ENCODE measurements around the gene KRTAP5-3. TPM values are rescaled to one million over a fixed set of nuclear protein-coding genes. Genes with fewer than 3 reads are reported as not detected.

Gene KRTAP5-3
- total RNA-seq, 1 experiment from 2014 or later, result not detected

GRCh38 chr11:1570896-1571759 lies 37.1 kb downstream of the KRTAP5-3 start:
- H3K36me3 ChIP-seq, result no peaks in the 10 kb centered on the region
- H3K9me3 ChIP-seq (replicated peaks), result no peaks in the 10 kb centered on the region
- no peak overlapping the region for H3K27ac ChIP-seq
- H3K27me3 ChIP-seq, result peaks cover 17% of the 10 kb centered on the region
- H3K4me3 ChIP-seq, result peak overlapping the region; percentile 60
- no peak for DNase-seq
- H3K4me1 ChIP-seq, result no peaks in the 10 kb centered on the region; the same call in 1 of the 2 replicates

DNA sequence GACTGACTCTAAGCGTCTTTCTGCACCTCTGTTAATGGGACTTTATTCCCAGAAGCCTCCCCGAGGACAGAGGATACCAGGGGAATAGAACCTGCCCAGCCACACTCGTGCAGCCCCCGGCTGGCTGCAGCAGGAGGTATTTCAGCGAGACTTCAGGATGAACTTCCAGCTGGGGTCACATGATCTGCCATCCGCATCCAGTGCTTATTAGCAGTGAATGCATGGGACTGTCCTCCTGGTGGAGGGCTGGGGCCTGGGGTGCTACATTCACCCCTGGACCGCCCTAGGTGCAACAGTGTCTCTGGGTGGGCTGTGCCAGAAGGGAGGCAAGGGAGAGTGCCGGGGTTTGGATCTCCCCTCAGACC lies 37.8 kb downstream of the KRTAP5-3 start:
- Histone ChIP-seq H3K4me3 (no peak overlapping the region), H3K4me1 (no peaks in the 10 kb centered on the region; the same call in 1 of the 2 replicates), H3K27me3 (peaks cover 17% of the 10 kb centered on the region)

DNA sequence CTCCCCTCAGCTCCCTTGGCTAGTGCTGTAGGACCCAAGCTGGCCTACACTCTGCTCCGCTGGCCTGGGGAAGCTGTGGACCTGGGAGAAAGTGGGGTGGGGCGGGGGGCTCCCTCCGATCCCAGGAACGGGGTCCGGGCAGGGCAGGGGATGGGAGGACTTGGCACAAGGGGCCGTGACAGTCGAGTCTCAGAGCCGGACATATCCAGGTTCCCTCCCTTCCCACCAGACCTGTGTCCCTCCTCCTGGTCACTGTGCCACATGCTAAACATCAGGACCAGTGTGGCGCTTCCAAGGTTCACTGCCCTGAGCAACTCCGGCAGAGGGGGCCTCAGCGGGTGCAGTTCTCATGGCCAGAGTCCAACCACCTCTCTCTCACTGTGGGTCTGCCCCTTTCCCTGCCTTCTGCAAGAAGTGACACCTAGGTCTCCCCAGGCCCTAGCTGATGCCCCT lies 38.2 kb downstream of the KRTAP5-3 start:
- Histone ChIP-seq H3K36me3 (no peaks in the 10 kb centered on the region), H3K27ac (no peak overlapping the region), H3K4me3 (no peak overlapping the region), H3K27me3 (peaks cover 17% of the 10 kb centered on the region), H3K9me3 (replicated peaks) (no peaks in the 10 kb centered on the region), H3K4me1 (peaks cover 3% of the 10 kb centered on the region; the same call in 1 of the 2 replicates)
- DNase-seq, result no peak

More for the DNA sequence above, 37.8 kb downstream of the KRTAP5-3 start:
- Histone ChIP-seq H3K27ac (no peak overlapping the region), H3K9me3 (replicated peaks) (no peaks in the 10 kb centered on the region), H3K36me3 (no peaks in the 10 kb centered on the region)
- no peak for DNase-seq

DNA sequence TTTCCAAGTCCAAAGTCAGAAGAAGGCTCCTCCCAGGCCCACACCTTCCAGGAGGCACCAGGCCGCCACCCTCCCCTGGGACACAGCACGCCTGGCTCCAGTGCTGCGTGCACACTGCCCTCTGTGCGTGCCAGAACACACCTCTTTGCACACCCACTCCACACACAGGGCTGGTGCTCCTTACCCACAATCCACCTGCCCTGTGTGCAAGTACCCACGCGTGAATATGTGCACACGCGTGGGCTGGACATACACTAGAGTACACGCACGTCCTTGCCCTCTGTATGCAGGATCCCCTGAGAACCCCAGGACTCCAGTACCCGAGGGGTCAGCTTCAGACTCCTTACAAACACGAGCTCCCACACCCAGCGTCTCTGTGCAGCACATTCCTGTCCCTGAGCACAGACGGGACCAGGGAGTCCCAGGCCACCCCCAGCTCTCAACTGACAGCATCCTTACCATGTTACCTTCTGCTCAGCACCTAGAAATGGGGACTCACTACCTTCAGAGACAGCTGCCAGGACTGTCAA lies 38.9 kb downstream of the KRTAP5-3 start:
- H3K4me3 ChIP-seq, result no peak overlapping the region
- H3K36me3 ChIP-seq, result no peaks in the 10 kb centered on the region
- peaks cover 10% of the 10 kb centered on the region for H3K4me1 ChIP-seq
- no peak for DNase-seq
- no peak overlapping the region for H3K27ac ChIP-seq
- peaks cover 13% of the 10 kb centered on the region; the same call in 1 of the 2 replicates for H3K27me3 ChIP-seq
- no peaks in the 10 kb centered on the region for H3K9me3 ChIP-seq (replicated peaks)

DNA sequence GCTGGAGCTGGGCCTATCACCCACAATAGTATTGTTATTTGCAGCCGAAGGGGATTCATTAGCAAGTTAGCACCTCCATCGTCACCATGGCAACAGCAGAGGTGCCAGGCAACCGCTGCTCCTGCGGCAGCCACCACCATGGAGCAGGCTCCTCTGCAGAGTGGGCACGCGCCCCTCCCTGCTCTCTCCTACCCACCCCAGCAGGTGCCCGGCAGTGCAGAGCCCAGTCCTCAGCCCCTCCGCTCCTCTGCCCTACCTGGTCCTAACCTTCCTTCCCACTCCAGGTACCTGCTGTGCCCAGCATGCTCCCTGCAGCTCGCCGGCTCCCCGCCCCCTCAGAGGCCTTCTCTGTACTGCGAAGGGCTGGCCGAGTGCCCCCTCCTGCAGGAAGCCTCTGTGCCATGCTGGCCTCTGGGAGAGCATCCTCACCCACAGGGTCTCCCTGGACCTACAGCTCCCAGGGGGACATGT lies 39.8 kb downstream of the KRTAP5-3 start:
- no peak overlapping the region for H3K4me3 ChIP-seq
- peaks cover 5% of the 10 kb centered on the region; the same call in 1 of the 2 replicates for H3K27me3 ChIP-seq
- H3K4me1 ChIP-seq, result peaks cover 15% of the 10 kb centered on the region
- H3K36me3 ChIP-seq, result no peaks in the 10 kb centered on the region
- H3K27ac ChIP-seq, result no peak overlapping the region
- DNase-seq, result no peak
- no peaks in the 10 kb centered on the region for H3K9me3 ChIP-seq (replicated peaks)

DNA sequence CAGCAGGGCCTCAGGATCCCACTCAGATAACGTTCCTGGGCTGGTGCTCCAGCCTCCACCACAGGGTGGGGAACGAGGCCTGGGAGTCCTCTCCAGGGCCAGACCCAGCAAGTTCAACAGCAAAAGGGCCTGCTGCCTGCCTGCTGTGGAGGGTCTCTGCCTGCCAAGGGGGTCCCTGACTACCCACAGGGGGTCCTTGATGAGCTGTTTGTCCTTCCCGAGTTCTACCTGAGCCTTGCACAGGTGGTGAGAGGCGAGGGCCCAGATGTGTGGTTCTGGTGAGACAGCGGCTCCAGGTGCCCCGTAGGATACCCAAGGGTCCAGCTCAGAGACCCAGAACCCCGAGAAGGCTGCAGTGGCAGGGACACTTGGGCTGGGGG lies 40.6 kb downstream of the KRTAP5-3 start:
- DNase-seq, result no peak
- Histone ChIP-seq H3K4me1 (peaks cover 15% of the 10 kb centered on the region), H3K36me3 (no peaks in the 10 kb centered on the region), H3K9me3 (replicated peaks) (no peaks in the 10 kb centered on the region), H3K4me3 (no peak overlapping the region), H3K27ac (no peak overlapping the region), H3K27me3 (no peaks in the 10 kb centered on the region)

GRCh38 chr11:1567052-1567720 lies 41.1 kb downstream of the KRTAP5-3 start:
- Histone ChIP-seq H3K27me3 (no peaks in the 10 kb centered on the region), H3K9me3 (replicated peaks) (no peaks in the 10 kb centered on the region), H3K27ac (no peak overlapping the region), H3K4me1 (peaks cover 15% of the 10 kb centered on the region), H3K4me3 (no peak overlapping the region), H3K36me3 (no peaks in the 10 kb centered on the region)
- no peak for DNase-seq

DNA sequence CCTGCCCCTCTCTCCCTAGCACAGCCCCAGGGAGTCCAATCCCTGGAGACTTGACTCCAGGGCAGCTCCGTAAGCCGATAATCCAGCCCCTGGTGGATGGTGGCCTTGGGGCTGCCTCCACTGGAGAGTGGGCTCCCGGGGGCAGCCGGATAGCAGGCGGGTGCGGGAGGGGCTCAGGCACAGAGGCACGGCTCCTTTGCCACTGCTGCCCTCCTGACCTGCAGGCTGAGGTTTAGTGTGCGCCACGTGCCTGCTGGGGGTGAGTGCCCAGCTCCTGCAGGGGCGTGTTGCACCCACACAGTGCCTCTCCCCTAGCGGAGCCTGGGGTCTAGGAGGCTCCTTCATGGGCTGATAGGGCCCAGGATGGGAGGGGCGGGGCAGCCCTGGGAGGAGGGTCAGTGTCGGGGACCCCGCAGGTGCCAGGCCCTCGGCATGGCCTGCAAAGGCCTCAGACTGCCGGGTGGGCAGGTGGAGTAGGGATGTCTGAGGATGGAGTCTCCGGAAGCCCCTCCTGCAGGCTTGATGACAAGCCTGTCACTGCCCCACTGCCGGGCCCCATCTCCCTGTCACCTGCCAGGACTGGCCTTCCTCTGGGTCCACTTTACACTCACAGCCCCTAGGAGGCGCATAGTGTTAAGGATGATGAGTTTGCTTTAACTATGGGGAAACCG lies 41.7 kb downstream of the KRTAP5-3 start:
- DNase-seq, result no peak
- Histone ChIP-seq H3K4me1 (peaks cover 15% of the 10 kb centered on the region), H3K27me3 (no peaks in the 10 kb centered on the region), H3K36me3 (no peaks in the 10 kb centered on the region), H3K4me3 (no peak overlapping the region), H3K9me3 (replicated peaks) (no peaks in the 10 kb centered on the region), H3K27ac (no peak overlapping the region)

GRCh38 chr11:1565904-1566247 lies 42.4 kb downstream of the KRTAP5-3 start:
- H3K27me3 ChIP-seq, result no peaks in the 10 kb centered on the region
- H3K4me3 ChIP-seq, result no peak overlapping the region
- no peaks in the 10 kb centered on the region for H3K36me3 ChIP-seq
- H3K9me3 ChIP-seq (replicated peaks), result no peaks in the 10 kb centered on the region
- DNase-seq, result no peak
- peaks cover 15% of the 10 kb centered on the region for H3K4me1 ChIP-seq
- no peak overlapping the region for H3K27ac ChIP-seq

DNA sequence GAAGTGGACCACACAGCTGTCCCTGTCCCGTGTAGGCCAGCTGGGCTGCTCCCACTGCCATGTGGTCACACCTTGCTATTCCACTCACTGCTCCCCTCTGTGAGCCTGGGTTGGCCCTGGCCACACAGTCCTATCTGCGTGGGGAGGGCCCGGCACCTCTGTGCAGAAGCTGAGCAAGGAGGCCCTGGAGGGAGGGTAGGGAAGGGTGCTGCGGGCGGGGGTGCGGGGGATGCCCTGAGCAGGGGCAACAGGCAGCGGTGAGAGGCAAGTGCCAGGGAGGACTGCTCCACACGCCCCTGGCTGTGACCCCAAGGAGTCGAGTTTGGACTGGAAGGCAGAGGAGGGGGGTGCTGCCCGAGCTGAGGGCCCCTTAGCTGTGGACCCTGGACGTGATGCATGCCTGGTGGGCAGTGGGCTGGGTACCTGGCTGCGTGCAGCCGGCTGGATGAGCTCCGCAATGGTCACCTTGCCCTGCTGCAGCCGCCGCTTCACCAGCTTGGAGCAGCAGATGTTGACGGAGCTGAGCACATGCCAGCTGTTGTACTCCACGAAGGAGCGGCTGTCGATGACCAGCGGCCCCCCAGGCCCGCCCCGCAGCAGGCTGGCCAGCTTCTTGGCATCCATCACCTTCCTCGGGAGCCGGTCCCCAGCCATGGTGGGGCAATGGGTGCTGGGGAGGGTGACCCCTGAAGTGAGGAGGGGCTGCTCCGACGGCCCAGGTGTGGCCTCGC lies 42.9 kb downstream of the KRTAP5-3 start:
- Histone ChIP-seq H3K9me3 (replicated peaks) (no peaks in the 10 kb centered on the region), H3K4me3 (no peak overlapping the region), H3K4me1 (peaks cover 15% of the 10 kb centered on the region), H3K27ac (no peak overlapping the region), H3K27me3 (no peaks in the 10 kb centered on the region), H3K36me3 (no peaks in the 10 kb centered on the region)
- peak in 1 of 2 experiments; percentile 38 for DNase-seq

- DNase-seq, result peak; percentile 88 to 89
- Histone ChIP-seq H3K4me3 (no peak overlapping the region), H3K27me3 (no peaks in the 10 kb centered on the region), H3K4me1 (peaks cover 15% of the 10 kb centered on the region), H3K9me3 (replicated peaks) (no peaks in the 10 kb centered on the region), H3K27ac (no peak overlapping the region), H3K36me3 (no peaks in the 10 kb centered on the region)
These were observed 43.6 kb downstream of the KRTAP5-3 start for GRCh38 chr11:1564535-1565172.

GRCh38 chr11:1563697-1564534 lies 44.3 kb downstream of the KRTAP5-3 start:
- no peaks in the 10 kb centered on the region for H3K36me3 ChIP-seq
- H3K27ac ChIP-seq, result no peak overlapping the region
- H3K9me3 ChIP-seq (replicated peaks), result no peaks in the 10 kb centered on the region
- H3K4me3 ChIP-seq, result no peak overlapping the region
- peaks cover 18% of the 10 kb centered on the region for H3K4me1 ChIP-seq
- H3K27me3 ChIP-seq, result no peaks in the 10 kb centered on the region
- DNase-seq, result no peak

GRCh38 chr11:1563149-1563638 lies 45.1 kb downstream of the KRTAP5-3 start:
- H3K4me3 ChIP-seq, result no peak overlapping the region
- no peaks in the 10 kb centered on the region for H3K27me3 ChIP-seq
- H3K4me1 ChIP-seq, result peaks cover 21% of the 10 kb centered on the region
- H3K27ac ChIP-seq, result no peak overlapping the region
- H3K9me3 ChIP-seq (replicated peaks), result no peaks in the 10 kb centered on the region
- no peak for DNase-seq
- no peaks in the 10 kb centered on the region for H3K36me3 ChIP-seq
